Activated CD8-positive, alpha-beta memory T cell treated with anti-CD3 and anti-CD28 coated beads for 48 hours (primary cell): ENCODE measurements around the gene MED20.

Experiments
- DNase-seq, 3 experiments: peaks; one replicate each; pipeline ENCODE4 v3.0.0-alpha.2; 2020; ENCODE audit warnings: low read depth in 2 of 3, low spot score in 2 of 3

MED20 gene

DNA sequence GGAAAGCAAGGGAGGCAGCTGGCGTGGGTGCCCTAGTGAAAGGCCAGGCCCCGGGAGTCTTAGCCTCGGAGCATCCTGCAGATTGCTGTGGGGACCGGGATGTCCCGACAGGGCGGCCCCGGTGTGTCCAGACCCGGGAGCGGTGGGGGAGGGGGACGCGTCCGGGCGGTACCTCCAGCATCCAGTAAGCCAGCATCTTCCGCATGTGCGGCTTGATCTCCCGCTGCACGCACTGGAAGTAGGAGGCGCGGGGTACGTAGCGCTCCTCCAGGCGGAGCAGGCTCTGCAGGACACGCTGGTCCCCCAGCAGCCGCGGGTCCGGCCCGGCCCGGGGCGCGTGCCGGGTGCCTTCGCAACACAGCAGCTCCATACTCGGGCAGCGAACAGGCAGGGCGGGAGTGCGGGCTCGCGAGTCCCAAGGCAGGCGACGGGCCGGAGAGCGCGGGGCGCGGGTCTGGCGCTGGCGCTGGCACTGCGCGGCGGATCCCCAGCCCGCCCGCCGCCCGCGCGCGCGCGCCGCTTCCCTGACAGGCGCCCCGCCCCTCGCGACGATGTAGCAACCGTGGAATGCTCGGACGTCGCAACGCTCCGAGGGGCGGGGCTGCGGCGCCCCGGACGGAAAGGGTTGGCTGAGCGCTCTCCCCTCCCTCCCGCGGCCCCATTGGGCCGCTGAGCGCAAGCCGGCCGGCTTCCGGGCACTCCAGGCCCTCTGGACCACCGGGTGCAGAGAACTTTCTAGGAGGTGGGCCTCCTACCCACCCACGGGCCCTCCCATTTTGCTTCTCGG is 20.5 kb upstream of the MED20 start, which contains the start of gene CCND3:
Gene CCND3, minus strand, starts transcription at position 529 of the 787 bp plus-strand sequence. Its CDS starts 159 bp downstream, at position 370.
- DNase-seq, result peak; percentile 73 to 83 (median 76)

GRCh38 chr6:41940759-41941279 is 19.9 kb upstream of the MED20 start:
- DNase-seq, result no peak

DNA sequence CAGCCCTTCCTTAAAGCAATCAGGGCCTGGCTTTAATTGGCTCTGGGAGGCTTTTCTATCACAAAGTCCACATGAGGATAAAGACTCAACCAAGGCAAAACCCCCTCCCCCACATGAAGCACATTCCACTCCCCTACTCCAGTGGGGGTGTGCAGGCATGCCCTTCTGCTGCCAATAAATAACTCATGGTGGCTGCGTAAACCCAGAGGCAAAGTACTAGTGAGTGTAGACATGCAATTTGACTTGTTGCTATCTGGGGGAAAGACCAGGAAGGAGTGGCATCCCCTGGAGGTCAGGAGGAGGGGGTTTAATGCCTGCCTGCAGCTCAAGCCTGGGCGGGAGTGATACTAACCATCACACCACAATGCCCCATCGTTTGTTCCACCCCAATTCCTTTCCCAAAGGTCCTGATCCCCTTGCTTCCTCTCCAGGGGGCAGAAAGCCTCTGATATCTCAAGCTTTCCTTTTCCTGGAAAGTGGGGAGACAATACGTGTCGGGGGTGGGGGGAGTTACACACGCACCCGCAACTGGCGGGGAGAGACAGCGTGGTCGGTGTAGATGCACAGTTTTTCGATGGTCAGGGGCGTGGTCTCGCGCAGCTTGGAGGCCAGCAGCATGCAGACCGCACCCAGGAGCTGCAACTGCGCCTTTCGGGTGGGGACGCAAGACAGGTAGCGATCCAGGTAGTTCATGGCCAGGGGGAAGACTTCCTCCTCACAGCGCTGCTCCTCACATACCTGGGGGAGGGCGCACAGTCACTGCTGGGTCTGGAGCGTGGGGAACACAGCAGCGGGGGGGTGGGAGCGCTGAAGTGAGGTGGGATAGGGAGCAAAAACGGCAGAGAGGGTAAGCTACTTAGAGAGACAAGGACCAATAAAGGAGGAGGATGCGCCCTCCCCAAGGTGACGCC is 19.2 kb upstream of the MED20 start:
- DNase-seq, result no peak

DNA sequence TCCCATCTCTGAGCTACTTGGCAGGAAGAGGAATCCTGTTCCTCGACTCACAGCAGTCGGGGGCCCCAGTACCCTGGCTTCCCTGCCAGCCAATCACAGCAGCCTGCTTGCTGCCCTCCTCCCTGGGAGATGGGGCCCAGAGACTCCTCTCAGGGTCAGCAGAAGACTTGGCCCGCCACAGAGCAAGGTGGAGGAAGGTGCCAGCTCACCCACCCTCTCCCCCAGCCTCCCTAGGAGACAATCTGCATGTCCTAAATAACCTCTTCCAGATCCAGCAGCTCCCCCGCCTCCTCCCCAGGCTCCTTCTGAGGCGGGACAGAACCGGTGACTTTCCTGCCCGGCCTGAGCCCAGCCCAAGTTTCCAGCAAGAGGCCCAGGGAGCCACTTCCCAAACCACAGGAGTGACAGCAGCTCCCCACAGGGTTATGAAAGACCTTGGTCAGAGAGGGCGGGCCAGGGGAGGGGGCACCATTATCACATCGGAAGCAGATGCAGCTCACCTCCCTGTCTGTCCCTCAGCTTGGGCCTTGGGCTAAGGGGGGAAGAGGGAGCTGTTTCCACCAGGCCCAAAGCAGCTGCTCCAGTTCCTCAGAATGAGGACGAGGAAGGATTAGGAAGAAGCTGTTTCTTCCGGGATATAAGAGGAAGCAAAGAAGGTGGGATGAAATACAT is 18.4 kb upstream of the MED20 start:
- DNase-seq, result no peak

DNA sequence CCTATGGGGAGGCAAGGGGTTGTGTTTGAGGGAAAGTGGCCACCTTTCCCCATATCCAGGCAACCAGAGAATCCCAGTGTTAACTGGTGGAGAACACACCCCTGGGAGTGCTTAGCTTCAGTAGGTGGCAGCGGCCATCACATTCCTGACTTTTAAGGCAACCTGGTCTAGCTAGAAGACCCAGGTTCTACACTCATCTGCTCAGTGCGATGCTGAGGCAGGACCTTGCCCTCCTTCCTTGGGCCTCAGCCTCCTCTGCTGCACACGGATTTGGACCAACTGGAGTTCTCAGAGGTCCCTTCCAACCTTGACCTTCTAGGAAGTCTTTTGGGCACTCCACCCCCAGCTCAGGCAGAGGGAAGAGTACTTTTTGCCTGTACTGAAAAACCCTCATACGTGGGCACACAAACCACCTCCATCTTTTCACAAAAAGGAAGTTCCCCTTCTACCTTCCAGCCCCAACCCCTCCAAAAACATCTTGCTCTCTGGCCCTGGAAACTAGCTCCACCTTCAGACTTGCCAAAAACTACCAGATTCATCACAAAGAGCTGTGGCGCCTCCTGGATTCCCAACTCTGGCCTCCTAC is 17.7 kb upstream of the MED20 start:
- DNase-seq, result no peak

DNA sequence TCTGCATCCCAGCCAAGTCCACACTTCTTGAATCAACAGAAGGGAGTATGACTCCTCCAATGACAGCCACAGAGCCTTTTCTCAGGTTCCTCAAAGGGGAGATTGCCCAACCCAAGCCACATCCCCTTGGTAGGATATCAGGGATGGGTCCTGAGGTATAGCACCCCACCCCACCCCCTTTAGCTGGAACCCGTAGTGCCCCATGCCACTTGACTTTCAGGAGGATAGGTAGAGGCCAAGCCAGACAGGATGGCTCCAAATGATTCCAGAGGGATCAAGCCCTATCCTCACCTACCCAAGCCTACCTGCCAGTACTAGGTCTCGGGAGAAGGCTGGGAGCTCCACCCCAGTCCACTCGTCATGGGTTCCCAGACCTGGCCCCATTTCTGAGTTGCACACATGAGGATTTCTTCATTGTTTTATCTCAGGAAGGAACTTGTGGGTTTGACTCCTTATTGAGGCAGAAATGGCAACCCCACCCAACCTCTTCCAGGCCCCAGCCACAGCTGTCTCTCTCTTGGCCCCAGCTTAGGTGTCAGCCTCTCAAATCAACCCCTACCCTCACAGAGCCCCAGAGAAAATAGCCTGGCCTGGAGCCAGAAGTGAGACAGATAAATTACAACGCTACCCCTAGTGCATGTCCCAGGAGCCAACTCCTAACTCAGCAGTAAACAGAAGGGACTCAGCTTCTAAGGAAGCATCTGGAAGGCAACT is 17.1 kb upstream of the MED20 start:
- DNase-seq, result no peak

GRCh38 chr6:41937472-41937860 is 16.5 kb upstream of the MED20 start:
- DNase-seq, result no peak

DNA sequence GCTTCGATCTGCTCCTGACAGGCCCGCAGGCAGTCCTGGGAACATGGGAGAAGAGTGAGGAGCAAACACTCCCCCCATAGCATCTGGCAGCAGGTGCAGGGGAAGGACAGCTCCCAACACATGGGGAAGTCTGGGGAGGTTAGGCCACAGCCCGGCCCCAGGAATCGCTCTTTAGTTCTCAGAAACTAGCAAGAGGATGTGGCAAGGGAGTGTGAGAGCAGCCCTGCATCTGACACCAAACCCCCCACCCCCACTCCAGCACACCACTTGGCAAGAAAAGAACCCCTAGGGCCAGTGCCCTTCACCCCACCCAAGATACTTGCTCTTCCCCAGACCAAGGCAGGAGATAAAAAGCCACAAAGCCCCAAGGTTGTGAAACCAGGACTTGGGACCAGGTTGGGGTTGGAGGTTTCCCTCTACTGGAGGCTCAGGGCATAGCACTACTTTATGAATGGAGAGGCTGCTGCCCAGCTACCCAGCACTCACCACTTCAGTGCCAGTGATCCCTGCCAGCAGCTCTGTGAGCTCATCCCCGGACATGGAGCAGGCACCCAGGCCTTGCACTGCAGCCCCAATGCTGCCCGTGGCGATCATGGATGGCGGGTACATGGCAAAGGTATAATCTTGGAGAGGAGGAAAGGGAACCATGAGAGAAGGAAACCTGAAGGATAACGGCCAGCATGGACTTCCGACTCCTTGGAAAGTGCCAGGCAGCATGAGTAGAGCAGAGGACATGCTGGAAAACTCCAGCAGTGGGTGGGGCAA is 15.3 kb upstream of the MED20 start:
- peak in 2 of 3 experiments; percentile 41 to 67 for DNase-seq

- no peak for DNase-seq
These were observed 14.7 kb upstream of the MED20 start for GRCh38 chr6:41935685-41936072.

DNA sequence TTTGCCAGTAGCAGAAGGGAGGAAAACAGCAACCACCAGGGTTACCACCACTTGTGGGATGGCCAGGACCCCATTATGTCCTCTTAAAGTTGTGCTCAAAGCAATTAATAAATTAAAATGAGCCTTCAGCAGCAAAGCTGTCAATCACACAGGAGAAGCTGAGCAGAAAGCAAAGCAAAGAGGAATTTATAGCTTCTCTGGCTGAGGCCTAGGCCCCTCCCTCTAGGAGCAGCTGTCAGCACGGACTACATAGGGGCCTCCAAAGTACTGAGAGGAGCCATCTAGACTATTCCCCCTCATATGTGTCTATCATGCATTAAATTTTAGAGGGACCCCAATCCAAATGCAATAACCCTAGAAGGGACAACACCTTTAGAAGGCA is 14.2 kb upstream of the MED20 start:
- no peak for DNase-seq

GRCh38 chr6:41934278-41935192 is 13.6 kb upstream of the MED20 start:
- DNase-seq, result no peak

- no peak for DNase-seq
These were observed 11.4 kb upstream of the MED20 start for GRCh38 chr6:41932378-41932777.

GRCh38 chr6:41931792-41932191 is 10.9 kb upstream of the MED20 start:
- no peak for DNase-seq

GRCh38 chr6:41929924-41930323 is 9.0 kb upstream of the MED20 start:
- no peak for DNase-seq

GRCh38 chr6:41927253-41927652 is 6.3 kb upstream of the MED20 start:
- no peak for DNase-seq

DNA sequence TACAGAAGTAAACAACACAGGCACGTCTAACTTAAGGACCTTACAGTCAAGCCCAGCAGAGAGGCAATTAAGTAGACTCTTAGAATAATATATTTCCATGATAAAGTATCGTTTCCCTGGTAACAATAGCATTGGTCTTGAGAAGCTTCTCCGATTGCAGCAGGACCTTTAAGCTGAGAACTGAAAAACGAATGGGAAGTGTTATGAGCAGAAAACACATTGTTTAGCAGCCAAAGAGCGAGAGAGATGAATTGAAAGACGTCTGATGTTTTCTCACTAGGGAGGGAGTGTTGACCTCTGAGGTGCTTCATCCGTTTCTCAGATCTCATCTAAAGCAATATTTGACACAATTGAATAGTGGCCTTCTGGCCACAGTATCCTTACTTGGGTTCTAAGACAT is 1.2 kb upstream of the MED20 start:
- no peak for DNase-seq

GRCh38 chr6:41921712-41921998 is 716 bp upstream of the MED20 start:
- DNase-seq, result no peak

DNA sequence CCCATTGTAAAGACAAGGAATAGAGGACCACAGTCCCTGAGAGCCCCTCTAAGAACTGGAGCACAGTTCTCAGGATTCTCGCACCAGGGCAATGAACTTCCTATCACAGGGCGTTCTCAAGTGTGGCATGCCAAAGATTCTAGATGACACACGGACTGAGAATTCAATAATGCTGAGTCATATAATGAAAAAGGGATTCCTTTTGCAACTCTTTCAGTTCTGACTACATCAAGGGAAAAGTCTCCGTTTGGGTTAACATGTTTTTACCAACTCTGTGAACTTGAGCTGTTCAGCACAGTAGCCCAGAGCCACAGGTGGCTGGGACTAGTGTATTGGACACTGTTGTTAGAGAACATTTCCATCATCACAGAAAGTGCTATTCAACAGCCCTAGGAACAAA is 3.4 kb downstream of the MED20 start:
- DNase-seq, result no peak
